SH-SY5Y (cell line): ENCODE results near the gene NCF4.

Source experiments
- GATA2 ChIP-seq: IDR thresholded peaks from 2 replicates; pipeline ENCODE4 v1.6.1; 2011; ENCODE audit warnings: mild to moderate bottlenecking, low read depth, low read length
- GATA3 ChIP-seq: IDR thresholded peaks from 2 replicates; pipeline ENCODE4 v1.6.1; 2011; ENCODE audit warnings: low read depth, mild to moderate bottlenecking, low read length, moderate library complexity

DNA sequence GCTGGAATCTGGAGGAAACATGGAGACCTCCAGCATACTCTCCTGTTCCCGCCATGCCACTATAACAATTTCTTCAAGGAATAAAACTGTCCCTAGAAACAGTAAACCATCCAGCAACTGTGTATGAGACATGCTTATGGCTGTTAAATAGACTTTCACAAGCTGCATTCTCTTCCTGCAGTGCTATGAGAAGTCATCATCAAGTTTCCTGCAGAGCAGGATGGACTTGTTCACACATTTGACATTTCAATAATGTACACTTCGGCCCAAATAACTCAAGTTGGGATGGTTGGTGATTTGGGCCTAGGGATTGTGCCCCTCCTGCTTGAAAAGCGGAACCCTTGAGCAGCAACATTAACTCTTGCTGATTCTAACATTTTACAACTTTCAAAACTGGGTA, 32.5 kb downstream of the NCF4 start:
- TF ChIP-seq GATA3 (no peak), GATA2 (no peak)
